Liver (tissue), 9 donors: ENCODE results near the gene STRBP. TPM values are rescaled to one million over a fixed set of nuclear protein-coding genes. Genes with fewer than 3 reads are reported as not detected.
"Not testable (repeated sequence)": the region's sequence is repeated elsewhere in the genome, so short reads cannot be mapped to it uniquely, and the experiment has no call there.

Experiments used
- DNase-seq: peaks from one replicate; pipeline ENCODE4 v3.0.0-alpha.2; 2017; ENCODE audit warnings: low spot score
- H3K27ac ChIP-seq, 2 donors: one replicate each; pipeline ENCODE4 v1.7.0; 2013; ENCODE audit warnings: inconsistent platforms in 2 of 2, low read length in 2 of 2, control low read depth in 1 of 2, low read depth in 1 of 2, mild to moderate bottlenecking in 1 of 2
- H3K27me3 ChIP-seq, 4 donors: one replicate each; pipeline versions ENCODE4 v1.6.1 to v1.7.0; 2013; ENCODE audit warnings: low read length in 3 of 4, inconsistent platforms in 1 of 4, mild to moderate bottlenecking in 1 of 4, moderate library complexity in 1 of 4; ENCODE audit not compliant: control insufficient read depth in 4 of 4, insufficient read depth in 4 of 4
- H3K36me3 ChIP-seq, 4 donors: one replicate each; pipeline versions ENCODE4 v1.6.1 to v1.7.0; 2013; ENCODE audit warnings: low read length in 3 of 4, mild to moderate bottlenecking in 3 of 4, low read depth in 1 of 4, moderate library complexity in 1 of 4; ENCODE audit not compliant: control insufficient read depth in 4 of 4, insufficient read depth in 3 of 4
- H3K4me1 ChIP-seq, 4 donors: one replicate each; pipeline versions ENCODE4 v1.6.1 to v1.7.0; 2013; ENCODE audit warnings: low read length in 3 of 4, mild to moderate bottlenecking in 3 of 4, moderate library complexity in 1 of 4; ENCODE audit not compliant: control insufficient read depth in 4 of 4, insufficient read depth in 4 of 4
- H3K4me3 ChIP-seq, 3 donors: one replicate each; pipeline versions ENCODE4 v1.6.1 to v1.7.0; 2013; ENCODE audit warnings: low read length in 3 of 3, control low read depth in 1 of 3, low read depth in 1 of 3, mild to moderate bottlenecking in 1 of 3
- H3K9ac ChIP-seq, 2 donors: one replicate each; pipeline ENCODE4 v1.7.0; 2013; ENCODE audit warnings: low read length in 2 of 2, mild to moderate bottlenecking in 2 of 2, moderate library complexity in 2 of 2, control low read depth in 1 of 2, low read depth in 1 of 2
- H3K9me3 ChIP-seq, 4 donors: one replicate each; pipeline versions ENCODE4 v1.6.1 to v1.7.0; 2013; ENCODE audit warnings: low read length in 3 of 4; ENCODE audit not compliant: control insufficient read depth in 4 of 4
- EGR1 ChIP-seq, 2 donors: IDR thresholded peaks; 2 replicates each; pipeline ENCODE4 v1.6.1; 2016 to 2018; ENCODE audit warnings: antibody characterized with exemption in 2 of 2, low read depth in 2 of 2
- FOXA1 ChIP-seq: IDR thresholded peaks from 2 replicates; pipeline ENCODE4 v1.6.1; 2016; ENCODE audit warnings: antibody characterized with exemption
- FOXA2 ChIP-seq: IDR thresholded peaks from 2 replicates; pipeline ENCODE4 v1.6.1; 2016; ENCODE audit warnings: antibody characterized with exemption
- GABPA ChIP-seq, 2 donors: IDR thresholded peaks in 1 of 2; conservative IDR thresholded peaks in 1 of 2; 2 replicates each; pipeline ENCODE4 v1.6.1; 2016; ENCODE audit warnings: antibody characterized with exemption in 2 of 2, mild to moderate bottlenecking in 1 of 2, moderate library complexity in 1 of 2
- HNF4A ChIP-seq, 2 donors: conservative IDR thresholded peaks; 2 replicates each; pipeline ENCODE4 v1.6.1; 2016; ENCODE audit warnings: antibody characterized with exemption in 2 of 2, mild to moderate bottlenecking in 2 of 2
- HNF4G ChIP-seq: IDR thresholded peaks from 2 replicates; pipeline ENCODE4 v1.6.1; 2016; ENCODE audit warnings: antibody characterized with exemption
- JUND ChIP-seq, 2 donors: IDR thresholded peaks; 2 replicates each; pipeline ENCODE4 v1.6.1; 2016; ENCODE audit warnings: antibody characterized with exemption in 2 of 2
- NR2F2 ChIP-seq: IDR thresholded peaks from 2 replicates; pipeline ENCODE4 v1.6.1; 2016; ENCODE audit warnings: antibody characterized with exemption
- RAD21 ChIP-seq, 2 donors: IDR thresholded peaks; 2 replicates each; pipeline ENCODE4 v1.6.1; 2016; ENCODE audit warnings: antibody characterized with exemption in 2 of 2, mild to moderate bottlenecking in 2 of 2
- RXRA ChIP-seq, 2 donors: IDR thresholded peaks; 2 replicates each; pipeline ENCODE4 v1.6.1; 2017 to 2018; ENCODE audit warnings: antibody characterized with exemption in 2 of 2, mild to moderate bottlenecking in 1 of 2
- SP1 ChIP-seq: IDR thresholded peaks from 2 replicates; pipeline ENCODE4 v1.6.1; 2018; ENCODE audit warnings: antibody characterized with exemption, mild to moderate bottlenecking
- TAF1 ChIP-seq: conservative IDR thresholded peaks from 2 replicates; pipeline ENCODE4 v1.6.1; 2016; ENCODE audit warnings: antibody characterized with exemption, mild to moderate bottlenecking
- YY1 ChIP-seq: IDR thresholded peaks from 2 replicates; pipeline ENCODE4 v1.6.1; 2016; ENCODE audit warnings: antibody characterized with exemption, mild to moderate bottlenecking
- WGBS: extraction: QIAGEN DNeasy Blood & Tissue Kit; methylation state at CpG from one replicate; pipeline ENCODE4 v1.1.7; 2013; 5-methylcytosine and 5-hydroxymethylcytosine counted together
- polyA plus RNA-seq, 2 donors: library from polyadenylated mRNA; stranded (reverse) in 1 of 2; unstranded in 1 of 2; fragments of 200-250 nt in 1 of 2; fragments of >200 nt in 1 of 2; fragmentation: Nextera tagmentation in 1 of 2; extraction: Ambion mirVana in 1 of 2; gene quantifications; one replicate each; pipeline versions ENCODE4 v1.2.1 to v1.2.3, GENCODE V29; 2013 to 2015
- total RNA-seq, 2 donors: library from RNA; depleted of rRNA; stranded (reverse); fragments of >200 nt; gene quantifications; one replicate each; pipeline ENCODE4 v1.2.3, GENCODE V29; 2014
- TF ChIP-seq, protein P1 (sequence below): IDR thresholded peaks from 2 replicates; pipeline ENCODE4 v1.6.1; 2016; ENCODE audit warnings: antibody characterized with exemption
- TF ChIP-seq, protein P2 (sequence below): IDR thresholded peaks from 2 replicates; pipeline ENCODE4 v1.6.1; 2016; ENCODE audit warnings: antibody characterized with exemption, mild to moderate bottlenecking
- TF ChIP-seq, protein P3 (sequence below): IDR thresholded peaks from 2 replicates; pipeline ENCODE4 v1.6.1; 2016; ENCODE audit warnings: antibody characterized with exemption
- TF ChIP-seq, protein P4 (sequence below): IDR thresholded peaks from 2 replicates; pipeline ENCODE4 v1.6.1; 2016; ENCODE audit warnings: antibody characterized with exemption
- donor health status: healthy.
- donor health status: healthy.
- donor health status: healthy.
- donor health status: healthy.
- donor health status: healthy.

The STRBP gene
- total and polyA plus RNA-seq, 4 donors: 4.3 to 17.2 (median 8.5) TPM

DNA sequence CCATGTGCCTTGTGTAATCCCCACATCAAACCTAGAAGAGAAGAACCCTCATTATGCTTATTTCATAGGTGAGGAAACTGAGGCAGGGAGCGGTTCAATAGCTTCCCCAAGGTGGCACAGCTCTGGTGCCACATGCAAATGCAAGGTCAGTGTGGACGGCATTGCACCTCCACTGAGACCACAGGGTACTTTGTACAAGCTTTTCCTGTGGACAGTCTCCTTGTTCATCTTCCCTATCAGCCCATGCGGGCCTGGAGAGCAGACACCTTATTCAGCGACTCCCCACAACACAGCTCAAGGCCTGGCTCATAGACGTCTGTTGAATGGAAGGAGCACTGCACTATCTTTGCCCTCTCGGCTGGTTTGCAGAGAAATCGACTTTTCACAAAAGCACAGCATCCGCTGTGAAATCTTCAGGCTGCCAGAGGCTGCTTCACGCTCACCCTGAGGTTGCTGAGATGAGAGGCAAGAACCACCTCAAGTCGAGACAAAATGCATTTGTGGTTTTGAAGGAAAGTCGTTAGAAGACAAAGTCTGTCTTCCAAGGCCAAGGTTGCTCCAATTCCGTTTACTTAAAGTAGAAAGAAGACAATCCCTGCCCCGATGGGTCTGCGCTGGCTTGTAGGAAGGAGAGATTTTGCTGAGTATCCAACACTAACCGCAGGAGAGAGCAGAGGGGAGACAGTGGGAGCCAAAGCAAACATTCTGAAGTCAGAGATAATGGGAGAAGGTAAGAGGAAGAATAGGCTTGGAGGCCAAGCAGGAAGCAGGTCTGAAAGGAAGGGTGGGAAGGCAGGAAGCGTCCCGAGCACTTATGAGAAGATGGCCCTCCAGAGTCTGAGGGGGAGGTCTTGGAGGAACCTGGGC is 34.2 kb upstream of the STRBP start (continued):
- TF ChIP-seq, protein P1, sequence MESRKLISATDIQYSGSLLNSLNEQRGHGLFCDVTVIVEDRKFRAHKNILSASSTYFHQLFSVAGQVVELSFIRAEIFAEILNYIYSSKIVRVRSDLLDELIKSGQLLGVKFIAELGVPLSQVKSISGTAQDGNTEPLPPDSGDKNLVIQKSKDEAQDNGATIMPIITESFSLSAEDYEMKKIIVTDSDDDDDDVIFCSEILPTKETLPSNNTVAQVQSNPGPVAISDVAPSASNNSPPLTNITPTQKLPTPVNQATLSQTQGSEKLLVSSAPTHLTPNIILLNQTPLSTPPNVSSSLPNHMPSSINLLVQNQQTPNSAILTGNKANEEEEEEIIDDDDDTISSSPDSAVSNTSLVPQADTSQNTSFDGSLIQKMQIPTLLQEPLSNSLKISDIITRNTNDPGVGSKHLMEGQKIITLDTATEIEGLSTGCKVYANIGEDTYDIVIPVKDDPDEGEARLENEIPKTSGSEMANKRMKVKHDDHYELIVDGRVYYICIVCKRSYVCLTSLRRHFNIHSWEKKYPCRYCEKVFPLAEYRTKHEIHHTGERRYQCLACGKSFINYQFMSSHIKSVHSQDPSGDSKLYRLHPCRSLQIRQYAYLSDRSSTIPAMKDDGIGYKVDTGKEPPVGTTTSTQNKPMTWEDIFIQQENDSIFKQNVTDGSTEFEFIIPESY: no peak
- TF ChIP-seq, protein P2, sequence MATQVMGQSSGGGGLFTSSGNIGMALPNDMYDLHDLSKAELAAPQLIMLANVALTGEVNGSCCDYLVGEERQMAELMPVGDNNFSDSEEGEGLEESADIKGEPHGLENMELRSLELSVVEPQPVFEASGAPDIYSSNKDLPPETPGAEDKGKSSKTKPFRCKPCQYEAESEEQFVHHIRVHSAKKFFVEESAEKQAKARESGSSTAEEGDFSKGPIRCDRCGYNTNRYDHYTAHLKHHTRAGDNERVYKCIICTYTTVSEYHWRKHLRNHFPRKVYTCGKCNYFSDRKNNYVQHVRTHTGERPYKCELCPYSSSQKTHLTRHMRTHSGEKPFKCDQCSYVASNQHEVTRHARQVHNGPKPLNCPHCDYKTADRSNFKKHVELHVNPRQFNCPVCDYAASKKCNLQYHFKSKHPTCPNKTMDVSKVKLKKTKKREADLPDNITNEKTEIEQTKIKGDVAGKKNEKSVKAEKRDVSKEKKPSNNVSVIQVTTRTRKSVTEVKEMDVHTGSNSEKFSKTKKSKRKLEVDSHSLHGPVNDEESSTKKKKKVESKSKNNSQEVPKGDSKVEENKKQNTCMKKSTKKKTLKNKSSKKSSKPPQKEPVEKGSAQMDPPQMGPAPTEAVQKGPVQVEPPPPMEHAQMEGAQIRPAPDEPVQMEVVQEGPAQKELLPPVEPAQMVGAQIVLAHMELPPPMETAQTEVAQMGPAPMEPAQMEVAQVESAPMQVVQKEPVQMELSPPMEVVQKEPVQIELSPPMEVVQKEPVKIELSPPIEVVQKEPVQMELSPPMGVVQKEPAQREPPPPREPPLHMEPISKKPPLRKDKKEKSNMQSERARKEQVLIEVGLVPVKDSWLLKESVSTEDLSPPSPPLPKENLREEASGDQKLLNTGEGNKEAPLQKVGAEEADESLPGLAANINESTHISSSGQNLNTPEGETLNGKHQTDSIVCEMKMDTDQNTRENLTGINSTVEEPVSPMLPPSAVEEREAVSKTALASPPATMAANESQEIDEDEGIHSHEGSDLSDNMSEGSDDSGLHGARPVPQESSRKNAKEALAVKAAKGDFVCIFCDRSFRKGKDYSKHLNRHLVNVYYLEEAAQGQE: no peak

DNA sequence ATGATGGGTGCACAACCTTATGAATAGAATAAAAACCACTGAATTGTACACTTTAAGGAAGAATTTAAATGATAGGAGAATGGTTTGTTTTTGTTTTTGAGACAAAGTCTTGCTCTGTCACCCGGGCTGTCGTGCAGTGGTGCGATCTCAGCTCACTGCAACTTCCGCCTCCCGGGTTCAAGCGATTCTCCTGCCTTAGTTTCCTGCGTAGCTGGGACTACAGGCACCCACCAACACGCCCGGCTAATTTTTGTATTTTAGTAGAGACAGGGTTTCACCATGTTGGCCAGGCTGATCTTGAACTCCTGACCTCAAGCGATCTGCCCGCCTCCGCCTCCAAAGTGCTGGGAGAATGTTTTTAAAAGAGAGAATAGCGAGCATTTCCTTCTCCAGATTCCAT is 33.5 kb upstream of the STRBP start:
- DNase-seq, H3K27ac ChIP-seq: not testable (repeated sequence)
- WGBS: 88% methylated on average over 13 of the region's 13 CpGs

DNA sequence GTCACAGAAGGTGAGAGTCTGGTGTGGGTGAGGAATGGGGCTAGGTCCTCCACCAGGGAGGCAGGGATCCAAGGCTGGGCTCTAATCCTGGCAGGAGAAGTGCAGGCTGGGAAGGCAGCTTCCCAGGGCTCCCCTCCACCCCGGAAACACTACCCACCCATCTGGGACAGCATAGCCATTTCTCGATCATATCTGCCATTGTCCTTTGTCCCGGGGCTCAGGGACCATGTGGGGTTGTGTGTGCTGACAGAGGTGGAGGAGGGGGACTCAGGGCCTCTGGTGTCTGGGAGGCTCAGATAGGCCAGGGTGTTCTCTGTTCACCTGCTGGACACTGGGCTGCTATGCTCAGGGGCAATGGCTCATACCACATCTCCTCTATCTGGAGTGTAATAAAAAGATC is 32.2 kb upstream of the STRBP start:
- H3K27ac ChIP-seq: no peak overlapping the region
- no peaks in the 10 kb centered on the region for H3K4me1 ChIP-seq
- no peak for TF ChIP-seq GABPA (IDR thresholded peaks at IDR 0.05 in 1 of 2, conservative IDR thresholded peaks at IDR 0.05 in 1 of 2)
- TF ChIP-seq, protein P3, sequence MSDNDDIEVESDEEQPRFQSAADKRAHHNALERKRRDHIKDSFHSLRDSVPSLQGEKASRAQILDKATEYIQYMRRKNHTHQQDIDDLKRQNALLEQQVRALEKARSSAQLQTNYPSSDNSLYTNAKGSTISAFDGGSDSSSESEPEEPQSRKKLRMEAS: no peak
- TF ChIP-seq YY1: no peak
- no peak for TF ChIP-seq FOXA1
- no peak for TF ChIP-seq HNF4G
- TF ChIP-seq, protein P2: no peak
- no peak for TF ChIP-seq FOXA2
- no peak for TF ChIP-seq RXRA (IDR thresholded peaks at IDR 0.05)
- TF ChIP-seq JUND (IDR thresholded peaks at IDR 0.05): no peak
- TF ChIP-seq, protein P1: no peak
- TF ChIP-seq EGR1 (IDR thresholded peaks at IDR 0.05; ENCODE audit: low read depth in 2 of 2): no peak
- TF ChIP-seq SP1: no peak
- no peak for TF ChIP-seq TAF1
- TF ChIP-seq, protein P4, sequence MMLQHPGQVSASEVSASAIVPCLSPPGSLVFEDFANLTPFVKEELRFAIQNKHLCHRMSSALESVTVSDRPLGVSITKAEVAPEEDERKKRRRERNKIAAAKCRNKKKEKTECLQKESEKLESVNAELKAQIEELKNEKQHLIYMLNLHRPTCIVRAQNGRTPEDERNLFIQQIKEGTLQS: no peak
- no peak for TF ChIP-seq RAD21 (IDR thresholded peaks at IDR 0.05)
- TF ChIP-seq HNF4A (conservative IDR thresholded peaks at IDR 0.05): no peak
- no peak for TF ChIP-seq NR2F2
- H3K9me3 ChIP-seq: no peaks in the 10 kb centered on the region
- H3K4me3 ChIP-seq: no peak overlapping the region
- no peaks in the 10 kb centered on the region for H3K36me3 ChIP-seq
- H3K27me3 ChIP-seq: no peaks in the 10 kb centered on the region
- DNase-seq: no peak
- no peak overlapping the region for H3K9ac ChIP-seq
- 79% methylated on average over 3 of the region's 3 CpGs for WGBS

More for the DNA sequence above, 33.5 kb upstream of the STRBP start:
- not testable (repeated sequence) for H3K27me3 ChIP-seq, H3K9me3 ChIP-seq, H3K4me1 ChIP-seq, H3K36me3 ChIP-seq, H3K4me3 ChIP-seq, H3K9ac ChIP-seq
